Prostate gland (tissue), 2 donors: ENCODE measurements around the gene PSAT1.

Source experiments
- CTCF ChIP-seq, 4 experiments: fragments of 200-600 bp in 2 of 4; fragments of 450-650 bp in 2 of 4; sonication (generic) in 2 of 4; IDR thresholded peaks; 1 replicate in 3 of 4; 2 replicates in 1 of 4; pipeline ENCODE4 v1.5.1; 2016 to 2019; ENCODE audit warnings: antibody characterized with exemption in 4 of 4, mild to moderate bottlenecking in 2 of 4, moderate library complexity in 2 of 4
- POLR2A ChIP-seq: fragments of 450-650 bp; IDR thresholded peaks from one replicate; pipeline ENCODE4 v1.6.1; 2016; ENCODE audit warnings: antibody characterized with exemption, mild to moderate bottlenecking

GRCh38 chr9:78253285-78253684 is 43.6 kb upstream of the PSAT1 start:
- TF ChIP-seq POLR2A (no peak), CTCF (IDR thresholded peaks at IDR 0.05) (no peak)
